ENCODE data around the gene MED17.

GRCh38 chr11:93751001-93751400, 33.1 kb upstream of the MED17 start:
- no peak for TF ChIP-seq CTCF (IDR thresholded peaks at IDR 0.05)
- no peak for TF ChIP-seq POLR2AphosphoS5 (IDR thresholded peaks at IDR 0.05)
